KMS-11 (cell line): ENCODE measurements around the gene SCARF2.

Source experiments
- H2AFZ ChIP-seq: fragments of 200-600 bp; sonication (generic); 2 replicates; pipeline ENCODE4 v1.6.1; 2016; ENCODE audit warnings: antibody characterized with exemption, mixed run types, low read depth
- H3K27ac ChIP-seq: fragments of 200-600 bp; sonication (generic); 2 replicates; pipeline ENCODE4 v1.6.1; 2016; ENCODE audit warnings: mild to moderate bottlenecking, mixed run types
- H3K27me3 ChIP-seq: fragments of 200-600 bp; sonication (generic); 2 replicates; pipeline ENCODE4 v1.6.1; 2017; ENCODE audit warnings: mild to moderate bottlenecking, low read depth, mixed run types, moderate library complexity; ENCODE audit not compliant: insufficient read depth
- H3K36me3 ChIP-seq: fragments of 200-600 bp; sonication (generic); 2 replicates; pipeline ENCODE4 v1.6.1; 2017; ENCODE audit warnings: mild to moderate bottlenecking, mixed run types; ENCODE audit not compliant: insufficient read depth
- H3K4me1 ChIP-seq: fragments of 200-600 bp; sonication (generic); 2 replicates; pipeline ENCODE4 v1.6.1; 2016; ENCODE audit warnings: mild to moderate bottlenecking, low read depth, mixed run types; ENCODE audit not compliant: poor library complexity, severe bottlenecking
- H3K4me2 ChIP-seq: fragments of 200-600 bp; sonication (generic); 2 replicates; pipeline ENCODE4 v1.7.0; 2016; ENCODE audit warnings: mild to moderate bottlenecking, mixed run types
- H3K4me3 ChIP-seq: fragments of 200-600 bp; sonication (generic); IDR thresholded peaks from 2 replicates; pipeline ENCODE4 v1.6.1; 2017; ENCODE audit warnings: low read depth, low read length, mixed read lengths; ENCODE audit not compliant: insufficient read depth
- H3K79me2 ChIP-seq: fragments of 200-600 bp; sonication (generic); 2 replicates; pipeline ENCODE4 v1.6.1; 2016; ENCODE audit warnings: low read depth, mixed run types; ENCODE audit not compliant: insufficient read depth
- H3K9ac ChIP-seq: fragments of 200-600 bp; sonication (generic); 2 replicates; pipeline ENCODE4 v1.6.1; 2016; ENCODE audit warnings: mild to moderate bottlenecking, mixed run types
- H4K20me1 ChIP-seq: fragments of 200-600 bp; sonication (generic); 2 replicates; pipeline ENCODE4 v1.6.1; 2016; ENCODE audit warnings: mild to moderate bottlenecking, mixed run types; ENCODE audit not compliant: insufficient read depth
- CTCF ChIP-seq: fragments of 200-600 bp; sonication (generic); conservative IDR thresholded peaks from 2 replicates; pipeline ENCODE4 v1.6.1; 2017; ENCODE audit warnings: low read depth, mild to moderate bottlenecking, antibody characterized with exemption, low read length, moderate library complexity, mixed read lengths

SCARF2 gene

GRCh38 chr22:20440637-20441591 is 3.3 kb upstream of the SCARF2 start:
- Histone ChIP-seq H3K4me1 (no peaks in the 10 kb centered on the region), H3K27me3 (0 out of 2 replicates have a peak, but pooled peaks cover 3% of the 10 kb centered on the region), H3K79me2 (no peaks in the 10 kb centered on the region), H3K27ac (no peak overlapping the region), H3K4me3 (no peak overlapping the region), H3K9ac (no peak overlapping the region), H3K4me2 (no peak overlapping the region), H4K20me1 (no peaks in the 10 kb centered on the region), H3K36me3 (no peaks in the 10 kb centered on the region), H2AFZ (no peak overlapping the region)
- no peak for TF ChIP-seq CTCF

- no peak for TF ChIP-seq CTCF
- H3K79me2 ChIP-seq, result no peaks in the 10 kb centered on the region
- no peak overlapping the region for H2AFZ ChIP-seq
- H3K9ac ChIP-seq, result no peak overlapping the region
- H3K4me1 ChIP-seq, result no peaks in the 10 kb centered on the region
- no peak overlapping the region for H3K27ac ChIP-seq
- H3K4me3 ChIP-seq, result no peak overlapping the region
- no peaks in the 10 kb centered on the region for H4K20me1 ChIP-seq
- H3K36me3 ChIP-seq, result no peaks in the 10 kb centered on the region
- peaks cover 7% of the 10 kb centered on the region; the same call in 1 of the 2 replicates for H3K27me3 ChIP-seq
- no peak overlapping the region for H3K4me2 ChIP-seq
Observed at GRCh38 chr22:20439928-20440575, 2.4 kb upstream of the SCARF2 start.

- no peaks in the 10 kb centered on the region for H3K4me1 ChIP-seq
- no peak overlapping the region for H3K4me2 ChIP-seq
- no peak overlapping the region for H2AFZ ChIP-seq
- H3K9ac ChIP-seq, result no peak overlapping the region
- H3K4me3 ChIP-seq, result no peak overlapping the region
- H3K79me2 ChIP-seq, result no peaks in the 10 kb centered on the region
- H3K36me3 ChIP-seq, result no peaks in the 10 kb centered on the region
- H4K20me1 ChIP-seq, result no peaks in the 10 kb centered on the region
- no peak for TF ChIP-seq CTCF
- H3K27ac ChIP-seq, result no peak overlapping the region
- H3K27me3 ChIP-seq, result peaks cover 7% of the 10 kb centered on the region; the same call in 1 of the 2 replicates
Observed at GRCh38 chr22:20439556-20439927, 1.9 kb upstream of the SCARF2 start.

GRCh38 chr22:20438678-20439492 is 1.3 kb upstream of the SCARF2 start:
- H3K4me3 ChIP-seq, result no peak overlapping the region
- no peak overlapping the region for H3K9ac ChIP-seq
- H3K79me2 ChIP-seq, result no peaks in the 10 kb centered on the region
- H3K27ac ChIP-seq, result no peak overlapping the region
- TF ChIP-seq CTCF, result no peak
- H3K27me3 ChIP-seq, result peaks cover 7% of the 10 kb centered on the region; the same call in 1 of the 2 replicates
- no peaks in the 10 kb centered on the region for H4K20me1 ChIP-seq
- H3K4me1 ChIP-seq, result no peaks in the 10 kb centered on the region
- no peak overlapping the region for H2AFZ ChIP-seq
- H3K4me2 ChIP-seq, result no peak overlapping the region
- no peaks in the 10 kb centered on the region for H3K36me3 ChIP-seq
